NB4 (cell line): Measurements from ENCODE around the gene UBIAD1.

Experiments used
- POLR2A ChIP-seq: IDR thresholded peaks from 2 replicates; pipeline ENCODE4 v1.6.1; 2011; ENCODE audit warnings: mild to moderate bottlenecking; ENCODE audit not compliant: insufficient read length; ENCODE audit errors: extremely low read depth
- TF ChIP-seq, protein P1 (sequence below): IDR thresholded peaks from one replicate; pipeline ENCODE4 v1.5.1; 2012; ENCODE audit warnings: low read depth, low read length

DNA sequence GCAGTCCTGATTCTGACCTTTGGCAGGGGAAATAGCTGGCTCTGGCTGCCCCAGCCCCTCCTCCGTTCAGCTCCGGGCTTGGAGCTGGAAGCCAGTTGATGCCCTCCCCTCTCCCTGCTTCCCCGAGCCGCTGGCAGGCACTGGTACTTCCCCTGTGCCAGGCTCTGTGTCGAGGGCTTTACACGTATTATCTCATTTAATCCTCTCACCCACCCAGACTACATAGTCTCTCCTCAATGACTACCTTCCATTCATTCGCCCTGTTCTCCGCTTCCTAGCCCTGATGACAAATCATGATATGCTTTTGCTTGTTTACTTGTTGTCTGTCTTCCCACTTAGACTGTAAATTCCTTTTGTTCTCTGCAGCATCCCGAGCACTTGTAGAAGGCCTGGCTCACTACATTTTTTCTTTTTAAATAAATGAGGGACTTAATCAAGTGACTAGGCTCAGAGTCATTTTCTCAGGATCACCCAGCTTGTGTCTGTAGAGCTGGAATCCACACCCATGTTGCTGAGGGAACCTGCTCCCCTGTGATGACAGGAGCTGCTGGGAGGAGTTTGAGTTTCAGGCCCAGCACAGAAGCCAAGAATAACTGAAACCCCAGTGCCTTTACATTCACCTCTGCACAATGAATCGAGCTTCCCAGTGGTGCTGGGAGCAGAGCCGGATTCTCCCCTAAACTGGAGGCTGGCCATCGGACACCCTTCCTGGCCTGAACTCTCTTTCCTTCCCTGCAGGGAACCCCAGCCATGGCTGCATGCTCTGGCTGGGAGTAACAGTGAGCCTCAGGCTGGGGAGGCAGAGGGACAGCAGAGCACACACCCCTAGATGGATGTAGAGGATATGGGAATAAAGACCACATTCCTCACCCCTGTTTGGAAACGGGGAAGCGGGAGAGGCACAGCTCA, 58.3 kb downstream of the UBIAD1 start:
- TF ChIP-seq, protein P1, sequence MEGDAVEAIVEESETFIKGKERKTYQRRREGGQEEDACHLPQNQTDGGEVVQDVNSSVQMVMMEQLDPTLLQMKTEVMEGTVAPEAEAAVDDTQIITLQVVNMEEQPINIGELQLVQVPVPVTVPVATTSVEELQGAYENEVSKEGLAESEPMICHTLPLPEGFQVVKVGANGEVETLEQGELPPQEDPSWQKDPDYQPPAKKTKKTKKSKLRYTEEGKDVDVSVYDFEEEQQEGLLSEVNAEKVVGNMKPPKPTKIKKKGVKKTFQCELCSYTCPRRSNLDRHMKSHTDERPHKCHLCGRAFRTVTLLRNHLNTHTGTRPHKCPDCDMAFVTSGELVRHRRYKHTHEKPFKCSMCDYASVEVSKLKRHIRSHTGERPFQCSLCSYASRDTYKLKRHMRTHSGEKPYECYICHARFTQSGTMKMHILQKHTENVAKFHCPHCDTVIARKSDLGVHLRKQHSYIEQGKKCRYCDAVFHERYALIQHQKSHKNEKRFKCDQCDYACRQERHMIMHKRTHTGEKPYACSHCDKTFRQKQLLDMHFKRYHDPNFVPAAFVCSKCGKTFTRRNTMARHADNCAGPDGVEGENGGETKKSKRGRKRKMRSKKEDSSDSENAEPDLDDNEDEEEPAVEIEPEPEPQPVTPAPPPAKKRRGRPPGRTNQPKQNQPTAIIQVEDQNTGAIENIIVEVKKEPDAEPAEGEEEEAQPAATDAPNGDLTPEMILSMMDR = no peak
- no peak for TF ChIP-seq POLR2A
